GM21619 (cell line): ENCODE data around the gene CCL22.
"Not testable (repeated sequence)": the region's sequence is repeated elsewhere in the genome, so short reads cannot be mapped to it uniquely, and the experiment has no call there.

Source experiments
- ATAC-seq: cut with Tn5 transposase; IDR thresholded peaks from one replicate; pipeline ENCODE4 v1.9.1; 2021; ENCODE audit not compliant: unreplicated experiment

Gene CCL22

DNA sequence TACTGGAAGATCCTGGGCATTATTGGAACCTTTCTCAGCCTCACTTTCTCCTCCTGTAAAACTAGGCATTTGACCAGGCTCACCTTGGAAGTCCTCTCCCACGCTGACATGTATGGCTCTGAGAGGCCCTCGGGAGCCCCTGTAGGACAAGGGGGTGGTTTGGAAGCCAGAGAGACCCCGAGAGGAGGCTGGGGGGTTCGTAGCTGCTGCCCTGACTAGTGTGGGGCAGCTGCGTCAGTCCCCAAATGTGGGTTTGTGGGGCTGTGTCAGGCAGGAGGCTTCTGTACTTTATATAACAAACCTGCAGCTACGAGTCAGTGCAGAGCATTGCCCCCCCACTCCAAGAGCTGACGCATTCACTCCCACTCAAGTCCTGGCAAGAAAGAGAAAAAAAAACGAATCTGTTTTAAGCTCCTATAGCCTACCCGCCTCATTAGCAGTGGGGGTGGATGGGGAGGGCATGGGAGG is 15.5 kb downstream of the CCL22 start:
- no peak for ATAC-seq

DNA sequence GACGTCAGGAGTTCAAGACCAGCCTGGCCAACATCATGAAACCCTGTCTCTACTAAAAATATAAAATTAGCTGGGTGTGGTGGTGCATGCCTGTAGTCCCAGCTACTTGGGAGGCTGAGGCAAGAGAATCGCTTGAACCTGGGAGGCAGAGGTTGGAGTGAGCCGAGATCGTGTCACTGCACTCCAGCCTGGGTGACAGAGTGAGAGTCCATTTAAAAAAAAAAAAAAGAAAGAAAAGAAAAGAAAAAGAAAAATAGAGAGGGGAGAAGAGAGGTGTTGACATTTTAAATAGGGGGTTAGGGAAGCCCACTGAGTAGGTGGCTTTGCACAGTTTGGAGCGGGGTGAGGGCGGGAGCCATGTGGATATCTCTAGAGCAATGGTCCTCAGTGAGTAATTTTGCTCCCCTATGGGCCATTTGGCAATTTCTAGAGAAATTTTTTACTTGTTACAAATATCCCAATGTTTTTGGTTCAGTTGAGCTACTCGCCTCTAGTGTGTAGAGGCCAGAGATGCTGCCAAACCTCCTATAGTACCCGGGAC is 16.4 kb downstream of the CCL22 start:
- not testable (repeated sequence) for ATAC-seq

DNA sequence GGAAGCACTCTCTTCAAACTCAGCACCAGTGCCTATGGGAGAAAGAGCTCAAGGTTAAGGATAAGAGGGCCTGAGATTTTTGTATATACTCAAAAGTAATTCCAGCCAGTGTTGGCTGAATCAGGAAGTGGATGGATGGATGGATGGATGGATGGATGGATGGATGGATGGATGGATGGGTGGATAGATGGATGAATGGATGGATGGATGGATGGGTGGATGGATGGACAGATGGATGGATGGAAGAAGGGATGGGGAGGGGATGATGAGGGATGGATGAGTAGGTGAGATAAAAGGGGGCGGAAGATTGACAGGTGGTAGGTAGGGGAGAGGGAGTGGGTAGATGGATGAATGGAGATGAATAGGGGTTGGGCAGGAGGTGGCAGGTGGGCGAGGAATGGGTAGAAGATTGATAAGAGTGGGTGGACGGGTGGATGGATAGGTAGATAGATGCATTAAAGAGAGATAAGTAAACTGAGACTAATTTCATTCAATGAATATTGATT is 17.8 kb downstream of the CCL22 start:
- no peak for ATAC-seq

DNA sequence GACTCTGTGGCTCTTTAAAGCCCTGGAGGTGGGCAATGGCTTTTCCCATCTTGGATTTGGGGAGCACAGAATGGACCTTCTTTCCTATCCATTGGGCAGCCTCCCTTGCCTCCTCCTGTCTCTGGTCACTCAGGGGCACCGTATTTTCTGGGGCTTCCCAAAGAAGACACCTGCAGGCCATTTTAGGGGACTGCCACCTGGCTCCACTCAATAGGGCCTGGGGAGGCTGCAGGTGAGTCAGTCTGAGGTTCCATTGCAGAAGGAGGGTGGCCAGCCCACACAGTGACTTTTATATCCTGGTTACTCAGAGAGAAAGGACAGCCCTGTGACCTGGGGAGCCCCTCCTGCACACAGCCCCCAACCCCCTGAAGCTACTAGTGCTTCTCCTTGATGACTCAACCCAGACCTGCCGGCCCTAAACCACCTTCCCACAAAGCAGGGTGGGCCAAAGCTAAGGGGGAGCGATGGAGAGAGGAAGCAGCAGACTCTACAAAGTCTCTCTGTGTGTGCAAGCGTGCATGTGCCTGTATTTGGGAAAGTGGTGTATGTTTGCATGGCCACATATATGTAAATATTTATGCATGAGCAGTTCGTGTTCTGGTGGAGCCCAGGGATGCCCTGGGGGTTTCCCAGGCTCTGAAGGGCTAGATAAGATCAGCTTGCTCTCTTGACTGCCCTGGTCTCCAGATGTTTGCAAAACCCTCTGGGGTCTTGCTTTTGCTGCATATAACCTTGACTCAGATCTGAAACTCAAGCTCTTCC is 18.7 kb downstream of the CCL22 start:
- ATAC-seq = peak; percentile 70

DNA sequence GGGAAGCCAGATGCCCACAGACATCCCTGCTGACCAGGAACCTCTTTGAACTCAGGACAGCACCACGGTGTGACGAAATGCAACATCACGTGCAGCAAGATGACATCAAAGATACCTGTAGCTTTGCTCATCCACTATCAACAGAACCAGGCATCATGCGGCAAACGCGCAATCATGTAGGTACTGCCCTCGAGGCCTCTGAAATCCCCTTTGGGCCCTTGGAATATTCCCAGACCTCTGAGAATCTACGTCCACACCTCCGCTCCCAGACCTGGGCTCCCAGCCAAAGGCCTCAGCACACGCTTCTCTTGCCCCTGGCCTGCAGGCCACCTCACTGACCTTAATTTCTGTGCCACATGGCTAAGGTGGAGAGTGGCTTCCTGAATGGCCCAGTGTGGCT is 21.0 kb downstream of the CCL22 start:
- ATAC-seq = no peak

DNA sequence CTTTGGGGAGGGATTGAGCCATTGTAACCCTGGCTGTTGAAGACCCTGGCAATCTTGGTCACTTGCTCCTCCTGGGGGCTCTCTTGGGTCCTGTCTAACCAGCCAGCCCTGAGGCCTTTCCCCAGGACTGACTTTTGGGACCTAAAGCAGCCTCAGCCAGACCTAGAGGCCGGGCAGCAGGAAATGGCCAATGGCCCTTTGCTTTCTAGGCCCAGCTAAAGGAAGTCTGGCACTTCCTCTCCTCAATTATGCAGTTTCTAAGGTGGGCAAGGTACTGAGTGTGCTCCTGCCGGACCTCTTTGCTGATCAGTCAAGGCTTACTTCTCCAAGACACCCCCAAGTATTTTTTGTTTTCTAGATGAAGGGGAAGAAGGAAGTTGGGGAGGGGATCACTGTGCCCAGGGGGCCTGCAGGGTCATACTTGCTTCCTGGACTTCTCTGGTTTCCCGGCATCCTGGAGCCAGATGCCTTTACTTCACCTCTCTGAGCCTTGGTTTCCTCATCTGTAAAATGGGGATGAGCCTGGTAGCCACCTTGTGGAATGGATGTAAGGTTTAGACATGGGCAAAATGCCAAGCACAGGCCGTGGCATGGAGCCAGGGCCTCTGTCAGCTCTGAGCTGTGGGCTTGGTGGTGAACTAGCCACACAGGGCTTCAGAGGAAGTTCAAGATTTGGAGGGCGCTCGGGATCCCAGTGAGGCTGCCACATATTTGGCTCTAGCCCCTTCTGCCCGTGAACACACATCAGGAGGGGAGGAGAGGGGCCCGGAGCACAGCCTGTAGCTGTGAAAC is 22.3 kb downstream of the CCL22 start:
- no peak for ATAC-seq

DNA sequence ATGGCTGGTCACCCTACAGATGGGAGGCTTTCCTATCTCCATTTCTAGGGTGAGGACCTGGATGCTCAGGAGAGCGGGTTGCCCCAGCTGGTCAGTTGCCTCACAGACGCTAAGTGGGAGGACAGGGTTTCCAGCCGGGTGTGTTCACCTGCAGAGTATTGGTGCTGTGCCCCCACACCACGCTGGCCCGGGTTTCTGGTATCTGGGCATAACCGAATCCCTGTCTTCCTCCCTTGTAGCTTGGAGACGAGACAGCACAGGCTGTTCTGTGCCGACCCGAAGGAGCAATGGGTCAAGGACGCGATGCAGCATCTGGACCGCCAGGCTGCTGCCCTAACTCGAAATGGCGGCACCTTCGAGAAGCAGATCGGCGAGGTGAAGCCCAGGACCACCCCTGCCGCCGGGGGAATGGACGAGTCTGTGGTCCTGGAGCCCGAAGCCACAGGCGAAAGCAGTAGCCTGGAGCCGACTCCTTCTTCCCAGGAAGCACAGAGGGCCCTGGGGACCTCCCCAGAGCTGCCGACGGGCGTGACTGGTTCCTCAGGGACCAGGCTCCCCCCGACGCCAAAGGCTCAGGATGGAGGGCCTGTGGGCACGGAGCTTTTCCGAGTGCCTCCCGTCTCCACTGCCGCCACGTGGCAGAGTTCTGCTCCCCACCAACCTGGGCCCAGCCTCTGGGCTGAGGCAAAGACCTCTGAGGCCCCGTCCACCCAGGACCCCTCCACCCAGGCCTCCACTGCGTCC is 23.4 kb downstream of the CCL22 start:
- no peak for ATAC-seq

DNA sequence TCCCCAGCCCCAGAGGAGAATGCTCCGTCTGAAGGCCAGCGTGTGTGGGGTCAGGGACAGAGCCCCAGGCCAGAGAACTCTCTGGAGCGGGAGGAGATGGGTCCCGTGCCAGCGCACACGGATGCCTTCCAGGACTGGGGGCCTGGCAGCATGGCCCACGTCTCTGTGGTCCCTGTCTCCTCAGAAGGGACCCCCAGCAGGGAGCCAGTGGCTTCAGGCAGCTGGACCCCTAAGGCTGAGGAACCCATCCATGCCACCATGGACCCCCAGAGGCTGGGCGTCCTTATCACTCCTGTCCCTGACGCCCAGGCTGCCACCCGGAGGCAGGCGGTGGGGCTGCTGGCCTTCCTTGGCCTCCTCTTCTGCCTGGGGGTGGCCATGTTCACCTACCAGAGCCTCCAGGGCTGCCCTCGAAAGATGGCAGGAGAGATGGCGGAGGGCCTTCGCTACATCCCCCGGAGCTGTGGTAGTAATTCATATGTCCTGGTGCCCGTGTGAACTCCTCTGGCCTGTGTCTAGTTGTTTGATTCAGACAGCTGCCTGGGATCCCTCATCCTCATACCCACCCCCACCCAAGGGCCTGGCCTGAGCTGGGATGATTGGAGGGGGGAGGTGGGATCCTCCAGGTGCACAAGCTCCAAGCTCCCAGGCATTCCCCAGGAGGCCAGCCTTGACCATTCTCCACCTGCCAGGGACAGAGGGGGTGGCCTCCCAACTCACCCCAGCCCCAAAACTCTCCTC is 24.1 kb downstream of the CCL22 start:
- ATAC-seq = no peak

DNA sequence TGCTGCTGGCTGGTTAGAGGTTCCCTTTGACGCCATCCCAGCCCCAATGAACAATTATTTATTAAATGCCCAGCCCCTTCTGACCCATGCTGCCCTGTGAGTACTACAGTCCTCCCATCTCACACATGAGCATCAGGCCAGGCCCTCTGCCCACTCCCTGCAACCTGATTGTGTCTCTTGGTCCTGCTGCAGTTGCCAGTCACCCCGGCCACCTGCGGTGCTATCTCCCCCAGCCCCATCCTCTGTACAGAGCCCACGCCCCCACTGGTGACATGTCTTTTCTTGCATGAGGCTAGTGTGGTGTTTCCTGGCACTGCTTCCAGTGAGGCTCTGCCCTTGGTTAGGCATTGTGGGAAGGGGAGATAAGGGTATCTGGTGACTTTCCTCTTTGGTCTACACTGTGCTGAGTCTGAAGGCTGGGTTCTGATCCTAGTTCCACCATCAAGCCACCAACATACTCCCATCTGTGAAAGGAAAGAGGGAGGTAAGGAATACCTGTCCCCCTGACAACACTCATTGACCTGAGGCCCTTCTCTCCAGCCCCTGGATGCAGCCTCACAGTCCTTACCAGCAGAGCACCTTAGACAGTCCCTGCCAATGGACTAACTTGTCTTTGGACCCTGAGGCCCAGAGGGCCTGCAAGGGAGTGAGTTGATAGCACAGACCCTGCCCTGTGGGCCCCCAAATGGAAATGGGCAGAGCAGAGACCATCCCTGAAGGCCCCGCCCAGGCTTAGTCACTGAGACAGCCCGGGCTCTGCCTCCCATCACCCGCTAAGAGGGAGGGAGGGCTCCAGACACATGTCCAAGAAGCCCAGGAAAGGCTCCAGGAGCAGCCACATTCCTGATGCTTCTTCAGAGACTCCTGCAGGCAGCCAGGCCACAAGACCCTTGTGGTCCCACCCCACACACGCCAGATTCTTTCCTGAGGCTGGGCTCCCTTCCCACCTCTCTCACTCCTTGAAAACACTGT is 25.0 kb downstream of the CCL22 start:
- no peak for ATAC-seq

DNA sequence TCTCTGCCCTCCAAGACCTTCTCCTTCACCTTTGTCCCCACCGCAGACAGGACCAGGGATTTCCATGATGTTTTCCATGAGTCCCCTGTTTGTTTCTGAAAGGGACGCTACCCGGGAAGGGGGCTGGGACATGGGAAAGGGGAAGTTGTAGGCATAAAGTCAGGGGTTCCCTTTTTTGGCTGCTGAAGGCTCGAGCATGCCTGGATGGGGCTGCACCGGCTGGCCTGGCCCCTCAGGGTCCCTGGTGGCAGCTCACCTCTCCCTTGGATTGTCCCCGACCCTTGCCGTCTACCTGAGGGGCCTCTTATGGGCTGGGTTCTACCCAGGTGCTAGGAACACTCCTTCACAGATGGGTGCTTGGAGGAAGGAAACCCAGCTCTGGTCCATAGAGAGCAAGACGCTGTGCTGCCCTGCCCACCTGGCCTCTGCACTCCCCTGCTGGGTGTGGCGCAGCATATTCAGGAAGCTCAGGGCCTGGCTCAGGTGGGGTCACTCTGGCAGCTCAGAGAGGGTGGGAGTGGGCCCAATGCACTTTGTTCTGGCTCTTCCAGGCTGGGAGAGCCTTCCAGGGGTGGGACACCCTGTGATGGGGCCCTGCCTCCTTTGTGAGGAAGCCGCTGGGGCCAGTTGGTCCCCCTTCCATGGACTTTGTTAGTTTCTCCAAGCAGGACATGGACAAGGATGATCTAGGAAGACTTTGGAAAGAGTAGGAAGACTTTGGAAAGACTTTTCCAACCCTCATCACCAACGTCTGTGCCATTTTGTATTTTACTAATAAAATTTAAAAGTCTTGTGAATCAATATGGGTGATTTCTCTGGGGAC is 25.9 kb downstream of the CCL22 start:
- no peak for ATAC-seq

DNA sequence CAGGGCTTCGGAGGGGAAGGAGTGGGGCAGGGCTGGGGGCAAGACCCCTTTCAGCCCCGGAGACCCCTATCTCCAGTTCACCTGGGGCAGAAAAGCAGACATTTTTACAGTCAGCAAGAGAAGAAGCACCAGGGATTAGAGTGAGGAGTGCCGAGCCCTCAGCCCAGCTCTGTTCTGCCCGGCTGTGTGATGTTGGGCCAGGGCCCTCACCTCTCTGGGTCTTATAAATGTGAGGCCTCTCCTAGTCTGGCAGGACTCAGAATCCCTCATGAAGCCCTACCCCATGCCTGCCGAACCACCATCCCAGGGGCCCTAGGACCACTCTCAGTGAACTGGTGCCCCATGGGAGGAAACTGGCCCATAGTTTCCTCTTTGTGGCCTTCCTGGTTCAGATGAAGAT is 26.5 kb downstream of the CCL22 start:
- no peak for ATAC-seq

DNA sequence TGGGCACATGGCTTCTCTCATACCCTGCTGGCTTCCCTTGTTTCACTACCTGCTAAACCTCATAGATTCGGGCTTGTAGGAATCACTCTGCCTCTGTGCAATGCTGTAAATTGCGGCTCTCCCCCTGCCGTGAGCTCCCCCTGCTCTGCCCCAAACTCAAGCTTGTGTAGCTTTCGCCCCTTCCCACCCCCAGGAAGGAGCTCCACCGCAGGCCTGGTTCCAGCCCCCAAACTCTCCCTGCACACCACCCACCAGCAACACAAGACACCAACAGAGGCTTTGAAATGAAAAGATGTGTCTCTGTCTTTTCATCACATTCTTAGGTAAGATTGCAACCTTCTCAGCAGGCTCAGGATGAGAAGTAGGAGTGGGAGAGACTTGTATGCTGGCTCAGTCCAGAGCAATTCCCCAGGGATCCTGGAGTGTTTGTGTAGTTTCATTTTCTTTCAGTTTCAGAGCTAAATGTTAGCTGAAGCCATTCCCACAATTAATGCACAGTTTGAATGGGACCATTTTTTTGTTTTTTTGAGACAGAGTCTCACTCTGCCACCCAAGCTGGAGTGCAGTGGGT is 27.9 kb downstream of the CCL22 start:
- no peak for ATAC-seq

DNA sequence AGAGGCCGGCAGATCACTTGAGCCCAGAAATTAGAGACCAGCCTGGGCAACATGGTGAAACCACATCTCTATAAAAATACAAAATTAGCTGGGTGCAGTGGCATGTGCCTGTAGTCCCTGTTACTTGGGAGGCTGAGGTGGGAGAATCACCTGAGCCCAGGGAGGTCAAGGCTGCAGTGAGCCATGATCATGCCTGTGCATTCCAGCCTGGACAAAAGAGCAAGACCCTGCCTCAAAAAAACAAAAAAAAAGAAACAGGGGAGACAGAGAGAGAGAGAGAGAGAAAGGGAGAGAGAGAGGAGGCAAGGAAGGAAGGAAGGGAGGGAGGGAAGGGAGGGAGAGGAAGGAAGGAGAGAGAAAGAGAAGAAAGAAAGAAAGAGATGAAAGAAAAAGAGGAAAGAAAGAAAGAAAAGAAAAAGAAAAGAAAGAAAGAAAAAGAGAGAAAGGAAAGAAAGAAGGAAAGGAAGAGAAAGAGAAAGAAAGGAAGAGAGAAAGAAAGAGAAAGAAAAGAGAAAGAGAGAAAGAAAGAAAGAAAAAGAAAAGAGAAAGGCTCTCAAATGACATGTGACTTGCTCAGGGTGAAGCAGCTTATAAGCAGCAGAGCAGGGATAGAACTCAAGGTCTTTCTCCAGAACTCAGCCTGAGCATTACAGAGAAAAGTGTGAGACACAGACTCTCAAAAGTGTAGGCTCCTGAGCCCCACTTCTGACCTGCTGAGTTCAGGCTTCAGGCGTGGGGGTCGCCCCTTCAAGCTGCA is 29.2 kb downstream of the CCL22 start:
- no peak for ATAC-seq

DNA sequence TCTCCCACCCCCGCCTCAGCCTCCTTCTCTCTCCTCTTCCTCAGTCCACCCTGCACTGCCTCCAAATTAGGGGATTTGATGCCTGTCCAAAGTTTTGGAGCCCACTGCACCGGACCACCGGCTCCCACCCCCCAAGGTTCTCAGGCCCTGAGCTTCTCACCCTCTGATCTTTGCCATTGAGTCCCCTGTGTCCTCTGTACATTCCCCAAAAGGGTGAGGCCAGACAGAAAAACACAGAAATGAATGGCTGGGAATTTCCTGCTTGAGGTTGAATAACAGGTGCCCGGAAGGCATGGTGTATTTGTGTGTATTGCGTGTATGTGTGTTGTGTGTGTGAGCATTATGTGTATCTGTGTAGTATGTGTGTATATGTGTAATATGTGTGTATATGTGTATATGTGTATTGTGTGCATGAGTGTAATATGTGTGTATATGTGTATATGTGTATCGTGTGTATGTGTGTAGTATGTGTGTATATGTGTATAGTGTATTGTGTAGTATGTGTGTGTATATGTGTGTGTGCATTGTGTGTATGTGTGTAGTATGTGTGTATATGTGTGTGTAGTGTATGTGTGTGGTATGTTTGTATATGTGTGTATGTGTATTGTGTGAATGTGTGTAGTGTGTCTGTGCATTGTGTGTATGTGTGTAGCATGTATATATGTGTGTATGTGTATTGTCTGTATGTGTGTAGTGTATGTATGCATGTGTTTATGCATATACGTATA is 29.9 kb downstream of the CCL22 start:
- ATAC-seq = no peak

DNA sequence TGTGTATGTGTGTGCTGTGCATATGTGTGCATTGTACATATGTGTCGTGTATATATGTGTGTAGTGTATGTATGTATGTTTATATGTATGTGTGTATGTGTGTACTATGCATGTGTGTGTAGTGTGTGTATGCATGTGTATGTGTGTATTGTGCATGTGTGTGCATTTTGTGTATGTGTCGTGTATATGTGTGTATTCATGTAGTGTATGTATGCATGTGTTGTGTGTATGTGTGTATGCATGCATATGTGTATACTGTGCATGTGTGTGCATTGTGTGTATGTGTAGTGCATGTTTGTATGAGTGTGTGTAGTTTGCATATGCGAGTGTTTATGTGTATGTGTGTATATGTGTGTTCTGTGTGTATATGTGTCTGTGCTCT is 30.5 kb downstream of the CCL22 start:
- no peak for ATAC-seq

DNA sequence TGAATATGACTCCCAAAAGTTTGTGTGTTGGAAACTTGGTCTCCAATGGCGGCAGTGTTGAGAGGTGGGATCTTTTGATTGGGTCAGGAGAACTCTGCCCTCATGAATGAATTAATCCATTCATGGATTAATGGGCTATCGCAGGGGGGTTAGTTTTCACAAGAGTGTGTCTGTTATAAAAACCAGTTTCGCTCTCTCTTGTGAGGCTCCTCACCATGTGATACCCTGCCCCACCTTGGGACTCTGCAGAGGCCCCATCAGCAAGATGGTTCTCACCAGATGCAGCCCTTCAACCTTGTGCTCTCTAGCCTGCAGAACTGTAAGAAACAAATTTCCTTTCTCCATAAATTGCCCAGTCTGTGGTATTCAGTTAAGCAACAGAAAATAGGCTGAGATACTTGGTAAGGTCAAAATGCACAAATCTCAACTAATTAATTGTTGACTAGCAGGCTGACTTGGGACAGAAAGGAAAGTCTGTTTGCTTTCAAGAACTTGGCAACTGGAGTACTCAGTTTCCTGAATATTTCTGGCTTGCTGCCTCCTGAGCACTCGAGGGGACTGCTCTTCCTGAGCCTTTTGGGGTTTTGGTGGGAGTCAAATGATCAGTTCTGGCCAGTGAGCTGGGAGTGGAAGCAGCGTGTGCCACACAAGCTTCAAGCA is 32.2 kb downstream of the CCL22 start:
- ATAC-seq = no peak
